HepG2 (cell line): ENCODE data around the gene MYCBPAP. TPM values are rescaled to one million over a fixed set of nuclear protein-coding genes. Genes with fewer than 3 reads are reported as not detected.

Experiments used
- ADNP ChIP-seq: sonication (generic); formaldehyde crosslinking; IDR thresholded peaks from 2 replicates; pipeline ENCODE4 v1.4.0; 2020; ENCODE audit warnings: missing genetic modification reagents
- ARHGAP35 ChIP-seq: sonication (generic); formaldehyde crosslinking; IDR thresholded peaks from 2 replicates; pipeline ENCODE4 v1.9.0; 2022; ENCODE audit warnings: mild to moderate bottlenecking, inconsistent platforms, moderate library complexity, missing genetic modification reagents, borderline replicate concordance
- ATM ChIP-seq: fragments of 450-650 bp; IDR thresholded peaks from 2 replicates; pipeline ENCODE4 v1.7.1; 2017; ENCODE audit warnings: mild to moderate bottlenecking, borderline replicate concordance
- MED13 ChIP-seq: sonication (generic); formaldehyde crosslinking; IDR thresholded peaks from 2 replicates; pipeline ENCODE4 v1.5.0; 2020; ENCODE audit warnings: missing genetic modification reagents
- MTF2 ChIP-seq: sonication (generic); formaldehyde crosslinking; IDR thresholded peaks from 2 replicates; pipeline ENCODE4 v1.5.0; 2020; ENCODE audit warnings: missing genetic modification reagents, borderline replicate concordance
- NFIB ChIP-seq: sonication (generic); formaldehyde crosslinking; IDR thresholded peaks from 2 replicates; pipeline ENCODE4 v1.9.0; 2021; ENCODE audit warnings: missing genetic modification reagents, mild to moderate bottlenecking, borderline replicate concordance
- POLR2AphosphoS5 ChIP-seq: IDR thresholded peaks from 2 replicates; pipeline ENCODE4 v1.6.1; 2012; ENCODE audit warnings: low read depth, low read length
- STAT5B ChIP-seq: sonication (generic); formaldehyde crosslinking; IDR thresholded peaks from 2 replicates; pipeline ENCODE4 v1.4.0; 2020; ENCODE audit warnings: missing genetic modification reagents
- ZFP41 ChIP-seq: sonication (generic); formaldehyde crosslinking; IDR thresholded peaks from 2 replicates; pipeline ENCODE4 v1.4.0; 2020; ENCODE audit warnings: mild to moderate bottlenecking, missing genetic modification reagents, borderline replicate concordance
- ZFYVE20 ChIP-seq: sonication (generic); formaldehyde crosslinking; IDR thresholded peaks from 2 replicates; pipeline ENCODE4 v1.8.0; 2023; ENCODE audit warnings: low read depth, mild to moderate bottlenecking, moderate library complexity, missing genetic modification reagents, borderline replicate concordance
- ZMYM4 ChIP-seq: sonication (generic); formaldehyde crosslinking; IDR thresholded peaks from 2 replicates; pipeline ENCODE4 v1.8.1; 2023; ENCODE audit warnings: mild to moderate bottlenecking, missing genetic modification reagents
- ZNF510 ChIP-seq: sonication (generic); formaldehyde crosslinking; IDR thresholded peaks from 2 replicates; pipeline ENCODE4 v1.4.0; 2020; ENCODE audit warnings: low read depth, mild to moderate bottlenecking, missing genetic modification reagents
- ZNF615 ChIP-seq: sonication (generic); formaldehyde crosslinking; IDR thresholded peaks from 2 replicates; pipeline ENCODE4 v1.5.0; 2020; ENCODE audit warnings: mild to moderate bottlenecking, missing genetic modification reagents, borderline replicate concordance
- ZNF644 ChIP-seq: IDR thresholded peaks from 2 replicates; pipeline ENCODE4 v1.6.1; 2016; ENCODE audit warnings: low read depth
- ZNF724P ChIP-seq: sonication (generic); formaldehyde crosslinking; IDR thresholded peaks from 2 replicates; pipeline ENCODE4 v1.8.0; 2022; ENCODE audit warnings: missing genetic modification reagents, borderline replicate concordance
- ZNF770 ChIP-seq: sonication (generic); formaldehyde crosslinking; IDR thresholded peaks from 2 replicates; pipeline ENCODE4 v1.5.0; 2020; ENCODE audit warnings: mild to moderate bottlenecking, missing genetic modification reagents
- ZNF83 ChIP-seq: sonication (generic); formaldehyde crosslinking; IDR thresholded peaks from 2 replicates; pipeline ENCODE4 v1.4.0; 2020; ENCODE audit warnings: missing genetic modification reagents, mild to moderate bottlenecking, borderline replicate concordance
- polyA plus RNA-seq, 8 experiments: library from polyadenylated mRNA; depleted of rRNA in 3 of 8; stranded (reverse) in 7 of 8; unstranded in 1 of 8; fragments of >200 nt; fragmentation: Illumina TruSeq in 4 of 8; extraction: Trizol in 4 of 8; gene quantifications; 2 replicates each; pipeline versions ENCODE4 v1.2.1 to v1.2.3, GENCODE V29; 2011 to 2016; ENCODE audit warnings: low read depth in 4 of 8, missing spikeins in 1 of 8, mixed read lengths in 1 of 8; ENCODE audit not compliant: insufficient read depth in 1 of 8
- total RNA-seq, 5 experiments: library from RNA; depleted of rRNA; stranded (reverse); fragments of >200 nt; fragmentation: Illumina TruSeq; extraction: Trizol; gene quantifications; 2 replicates each; pipeline ENCODE4 v1.2.3, GENCODE V29; 2016; ENCODE audit warnings: low read depth in 1 of 5
- TF ChIP-seq, protein P1 (sequence below): sonication (generic); formaldehyde crosslinking; IDR thresholded peaks from one replicate; pipeline ENCODE4 v1.5.1; 2020; ENCODE audit warnings: mild to moderate bottlenecking, missing genetic modification reagents; ENCODE audit errors: not compliant biosample characterization

The MYCBPAP gene
- total and polyA plus RNA-seq, 2 of the 13 experiments (the other 11 are each of a cell fraction or from before 2014, with no cell fraction given): 0.22 to 0.24 TPM

GRCh38 chr17:50478391-50479381, 29.6 kb upstream of the MYCBPAP start, which contains the start of gene RSAD1 (continued):
- TF ChIP-seq ZNF83 (peak; percentile 73; the same call in 1 of the 2 replicates), ZNF724P (peak; percentile 92; the same call in 1 of the 2 replicates), ADNP (CRISPR knock-in tag) (0 out of 2 replicates have a peak, but pooled peaks have one; percentile 45), ZFYVE20 (CRISPR knock-in tag) (0 out of 2 replicates have a peak, but pooled peaks have one; percentile 70), NFIB (CRISPR knock-in tag) (no peak), MTF2 (CRISPR knock-in tag) (peak; percentile 25; the same call in 1 of the 2 replicates), STAT5B (CRISPR knock-in tag) (no peak), ZNF615 (no peak), POLR2AphosphoS5 (peak; percentile 75), ZMYM4 (peak; percentile 98), ATM (no peak), ZNF644 (CRISPR knock-in tag) (0 out of 2 replicates have a peak, but pooled peaks have one; percentile 56), MED13 (peak; percentile 53; the same call in 1 of the 2 replicates), ZNF770 (CRISPR knock-in tag) (peak; percentile 81), ZNF510 (CRISPR knock-in tag) (0 out of 2 replicates have a peak, but pooled peaks have one; percentile 75), ARHGAP35 (CRISPR knock-in tag) (peak; percentile 90; the same call in 1 of the 2 replicates), ZFP41 (CRISPR knock-in tag) (peak; percentile 73; the same call in 1 of the 2 replicates)
- TF ChIP-seq, protein P1, sequence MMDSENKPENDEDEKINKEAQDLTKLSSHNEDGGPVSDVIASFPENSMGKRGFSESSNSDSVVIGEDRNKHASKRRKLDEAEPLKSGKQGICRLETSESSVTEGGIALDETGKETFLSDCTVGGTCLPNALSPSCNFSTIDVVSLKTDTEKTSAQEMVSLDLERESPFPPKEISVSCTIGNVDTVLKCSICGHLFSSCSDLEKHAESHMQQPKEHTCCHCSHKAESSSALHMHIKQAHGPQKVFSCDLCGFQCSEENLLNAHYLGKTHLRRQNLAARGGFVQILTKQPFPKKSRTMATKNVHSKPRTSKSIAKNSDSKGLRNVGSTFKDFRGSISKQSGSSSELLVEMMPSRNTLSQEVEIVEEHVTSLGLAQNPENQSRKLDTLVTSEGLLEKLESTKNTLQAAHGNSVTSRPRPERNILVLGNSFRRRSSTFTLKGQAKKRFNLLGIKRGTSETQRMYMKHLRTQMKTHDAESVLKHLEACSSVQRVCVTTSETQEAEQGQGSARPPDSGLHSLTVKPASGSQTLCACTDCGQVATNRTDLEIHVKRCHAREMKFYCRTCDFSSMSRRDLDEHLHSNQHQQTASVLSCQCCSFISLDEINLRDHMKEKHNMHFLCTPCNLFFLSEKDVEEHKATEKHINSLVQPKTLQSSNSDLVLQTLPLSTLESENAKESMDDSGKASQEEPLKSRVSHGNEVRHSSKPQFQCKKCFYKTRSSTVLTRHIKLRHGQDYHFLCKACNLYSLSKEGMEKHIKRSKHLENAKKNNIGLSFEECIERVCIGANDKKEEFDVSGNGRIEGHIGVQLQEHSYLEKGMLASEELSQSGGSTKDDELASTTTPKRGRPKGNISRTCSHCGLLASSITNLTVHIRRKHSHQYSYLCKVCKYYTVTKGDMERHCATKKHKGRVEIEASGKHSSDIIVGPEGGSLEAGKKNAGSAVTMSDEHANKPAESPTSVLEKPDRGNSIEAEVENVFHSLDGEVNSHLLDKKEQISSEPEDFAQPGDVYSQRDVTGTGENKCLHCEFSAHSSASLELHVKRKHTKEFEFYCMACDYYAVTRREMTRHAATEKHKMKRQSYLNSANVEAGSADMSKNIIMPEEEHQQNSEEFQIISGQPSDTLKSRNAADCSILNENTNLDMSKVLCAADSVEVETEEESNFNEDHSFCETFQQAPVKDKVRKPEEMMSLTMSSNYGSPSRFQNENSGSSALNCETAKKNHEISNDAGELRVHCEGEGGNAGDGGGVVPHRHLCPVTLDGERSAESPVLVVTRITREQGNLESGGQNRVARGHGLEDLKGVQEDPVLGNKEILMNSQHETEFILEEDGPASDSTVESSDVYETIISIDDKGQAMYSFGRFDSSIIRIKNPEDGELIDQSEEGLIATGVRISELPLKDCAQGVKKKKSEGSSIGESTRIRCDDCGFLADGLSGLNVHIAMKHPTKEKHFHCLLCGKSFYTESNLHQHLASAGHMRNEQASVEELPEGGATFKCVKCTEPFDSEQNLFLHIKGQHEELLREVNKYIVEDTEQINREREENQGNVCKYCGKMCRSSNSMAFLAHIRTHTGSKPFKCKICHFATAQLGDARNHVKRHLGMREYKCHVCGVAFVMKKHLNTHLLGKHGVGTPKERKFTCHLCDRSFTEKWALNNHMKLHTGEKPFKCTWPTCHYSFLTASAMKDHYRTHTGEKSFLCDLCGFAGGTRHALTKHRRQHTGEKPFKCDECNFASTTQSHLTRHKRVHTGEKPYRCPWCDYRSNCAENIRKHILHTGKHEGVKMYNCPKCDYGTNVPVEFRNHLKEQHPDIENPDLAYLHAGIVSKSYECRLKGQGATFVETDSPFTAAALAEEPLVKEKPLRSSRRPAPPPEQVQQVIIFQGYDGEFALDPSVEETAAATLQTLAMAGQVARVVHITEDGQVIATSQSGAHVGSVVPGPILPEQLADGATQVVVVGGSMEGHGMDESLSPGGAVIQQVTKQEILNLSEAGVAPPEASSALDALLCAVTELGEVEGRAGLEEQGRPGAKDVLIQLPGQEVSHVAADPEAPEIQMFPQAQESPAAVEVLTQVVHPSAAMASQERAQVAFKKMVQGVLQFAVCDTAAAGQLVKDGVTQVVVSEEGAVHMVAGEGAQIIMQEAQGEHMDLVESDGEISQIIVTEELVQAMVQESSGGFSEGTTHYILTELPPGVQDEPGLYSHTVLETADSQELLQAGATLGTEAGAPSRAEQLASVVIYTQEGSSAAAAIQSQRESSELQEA (CRISPR knock-in tag): no peak
